ENCODE results near the gene FAHD2A. TPM values are rescaled to one million over a fixed set of nuclear protein-coding genes. Genes with fewer than 3 reads are reported as not detected.
"Not testable (repeated sequence)": the region's sequence is repeated elsewhere in the genome, so short reads cannot be mapped to it uniquely, and the experiment has no call there.

Gene FAHD2A
- total RNA-seq, 1 donor from 2014 or later: 42.2 TPM

- Mint-ChIP-seq H3K36me3 (ENCODE audit: low read depth) (no peaks in the 10 kb centered on the region), H3K27me3 (ENCODE audit: low read depth) (peaks cover 23% of the 10 kb centered on the region), H3K27ac (ENCODE audit: unreplicated experiment) (no peak overlapping the region), H3K4me1 (no peaks in the 10 kb centered on the region), H3K9me3 (no peaks in the 10 kb centered on the region), H3K4me3 (no peak overlapping the region)
- TF ChIP-seq CTCF (conservative IDR thresholded peaks at IDR 0.05): no peak
- no peak for DNase-seq (ENCODE audit: low read depth, low spot score)
These were observed 28.0 kb upstream of the FAHD2A start for GRCh38 chr2:95374451-95374920.

DNA sequence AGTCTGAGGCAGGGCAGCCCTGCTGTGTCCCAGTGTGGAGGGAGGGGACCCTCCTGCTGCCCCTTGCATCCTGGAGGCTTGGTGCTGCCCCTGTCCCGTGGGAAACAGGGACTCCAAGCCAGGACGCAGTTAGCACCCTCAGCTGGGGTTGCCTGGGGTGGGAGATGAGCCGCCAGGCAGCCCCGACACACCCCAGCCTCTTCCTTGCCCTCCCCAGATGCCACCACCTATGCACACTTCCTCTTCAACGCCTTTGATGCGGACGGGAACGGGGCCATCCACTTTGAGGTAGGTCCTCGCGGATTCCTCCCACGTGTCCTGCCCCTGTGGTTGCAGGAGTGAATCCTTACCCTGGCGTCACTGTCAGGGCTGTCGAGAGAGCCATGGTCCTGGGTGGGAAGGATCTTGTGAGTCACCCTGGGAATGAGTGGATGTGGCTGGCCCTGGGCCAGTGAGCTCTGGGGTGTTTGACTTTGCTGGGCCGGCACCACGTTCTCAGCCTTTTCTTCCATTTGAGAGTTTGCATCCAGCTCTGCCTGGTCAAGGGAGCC, 27.5 kb upstream of the FAHD2A start:
- H3K36me3 Mint-ChIP-seq (ENCODE audit: low read depth): no peaks in the 10 kb centered on the region
- DNase-seq (ENCODE audit: low read depth, low spot score): no peak
- H3K9me3 Mint-ChIP-seq: no peaks in the 10 kb centered on the region
- no peak for TF ChIP-seq CTCF (conservative IDR thresholded peaks at IDR 0.05)
- no peak overlapping the region for H3K4me3 Mint-ChIP-seq
- H3K27ac Mint-ChIP-seq (ENCODE audit: unreplicated experiment): no peak overlapping the region
- peaks cover 20% of the 10 kb centered on the region for H3K27me3 Mint-ChIP-seq (ENCODE audit: low read depth)
- H3K4me1 Mint-ChIP-seq: no peaks in the 10 kb centered on the region

GRCh38 chr2:95375532-95376150, 26.9 kb upstream of the FAHD2A start:
- no peak overlapping the region for H3K4me3 Mint-ChIP-seq
- H3K9me3 Mint-ChIP-seq: no peaks in the 10 kb centered on the region
- DNase-seq (ENCODE audit: low read depth, low spot score): no peak
- no peak overlapping the region for H3K27ac Mint-ChIP-seq (ENCODE audit: unreplicated experiment)
- TF ChIP-seq CTCF (conservative IDR thresholded peaks at IDR 0.05): no peak
- no peaks in the 10 kb centered on the region for H3K36me3 Mint-ChIP-seq (ENCODE audit: low read depth)
- H3K4me1 Mint-ChIP-seq: no peaks in the 10 kb centered on the region
- peaks cover 15% of the 10 kb centered on the region for H3K27me3 Mint-ChIP-seq (ENCODE audit: low read depth)

DNA sequence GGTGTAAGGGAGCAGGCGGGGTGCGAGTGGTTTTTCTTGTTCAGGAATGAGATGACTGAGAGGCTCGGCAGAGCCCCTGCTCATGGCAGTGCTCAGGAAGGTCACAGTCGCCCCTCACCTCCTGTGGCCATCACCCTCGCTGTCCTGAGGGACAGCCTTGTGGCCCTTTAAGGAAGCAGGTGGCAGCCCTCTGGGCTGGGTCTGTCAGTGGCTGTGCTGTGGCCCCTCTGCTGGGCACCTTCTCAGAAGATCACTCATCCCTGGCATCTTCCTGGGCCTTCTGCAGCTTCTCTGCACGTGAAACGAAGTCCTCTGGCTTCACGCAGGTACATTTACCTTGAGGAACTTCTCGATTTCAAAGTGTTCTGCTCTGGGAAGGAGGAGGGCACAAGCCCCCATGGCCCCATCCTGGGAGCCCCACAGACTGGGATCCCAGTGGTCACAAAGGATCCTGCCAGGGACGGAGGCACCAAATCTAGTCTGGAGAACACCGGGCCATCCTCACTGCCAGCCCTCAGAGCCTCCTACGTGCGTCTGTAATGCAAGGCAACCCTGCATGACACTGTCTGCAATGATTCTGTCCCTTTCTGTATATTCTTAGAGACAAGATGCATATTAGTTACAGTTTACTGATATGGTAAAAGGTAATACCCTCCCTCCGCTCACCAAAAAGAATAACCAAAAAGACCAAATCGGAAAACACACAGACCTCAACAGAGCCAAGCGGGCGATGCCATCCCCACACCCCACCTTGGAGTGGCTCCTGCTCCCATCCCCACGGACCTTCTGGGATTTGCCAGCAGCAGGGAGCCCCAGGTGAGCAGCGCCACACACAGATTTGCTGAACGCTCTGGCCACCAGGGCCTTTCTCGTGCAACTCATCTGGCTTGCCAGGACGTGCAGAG, 25.9 kb upstream of the FAHD2A start:
- TF ChIP-seq CTCF (conservative IDR thresholded peaks at IDR 0.05): no peak
- no peak for DNase-seq (ENCODE audit: low read depth, low spot score)
- Mint-ChIP-seq H3K27me3 (ENCODE audit: low read depth) (peaks cover 7% of the 10 kb centered on the region), H3K4me3 (no peak overlapping the region), H3K27ac (ENCODE audit: unreplicated experiment) (no peak overlapping the region), H3K4me1 (no peaks in the 10 kb centered on the region), H3K9me3 (no peaks in the 10 kb centered on the region), H3K36me3 (ENCODE audit: low read depth) (no peaks in the 10 kb centered on the region)

DNA sequence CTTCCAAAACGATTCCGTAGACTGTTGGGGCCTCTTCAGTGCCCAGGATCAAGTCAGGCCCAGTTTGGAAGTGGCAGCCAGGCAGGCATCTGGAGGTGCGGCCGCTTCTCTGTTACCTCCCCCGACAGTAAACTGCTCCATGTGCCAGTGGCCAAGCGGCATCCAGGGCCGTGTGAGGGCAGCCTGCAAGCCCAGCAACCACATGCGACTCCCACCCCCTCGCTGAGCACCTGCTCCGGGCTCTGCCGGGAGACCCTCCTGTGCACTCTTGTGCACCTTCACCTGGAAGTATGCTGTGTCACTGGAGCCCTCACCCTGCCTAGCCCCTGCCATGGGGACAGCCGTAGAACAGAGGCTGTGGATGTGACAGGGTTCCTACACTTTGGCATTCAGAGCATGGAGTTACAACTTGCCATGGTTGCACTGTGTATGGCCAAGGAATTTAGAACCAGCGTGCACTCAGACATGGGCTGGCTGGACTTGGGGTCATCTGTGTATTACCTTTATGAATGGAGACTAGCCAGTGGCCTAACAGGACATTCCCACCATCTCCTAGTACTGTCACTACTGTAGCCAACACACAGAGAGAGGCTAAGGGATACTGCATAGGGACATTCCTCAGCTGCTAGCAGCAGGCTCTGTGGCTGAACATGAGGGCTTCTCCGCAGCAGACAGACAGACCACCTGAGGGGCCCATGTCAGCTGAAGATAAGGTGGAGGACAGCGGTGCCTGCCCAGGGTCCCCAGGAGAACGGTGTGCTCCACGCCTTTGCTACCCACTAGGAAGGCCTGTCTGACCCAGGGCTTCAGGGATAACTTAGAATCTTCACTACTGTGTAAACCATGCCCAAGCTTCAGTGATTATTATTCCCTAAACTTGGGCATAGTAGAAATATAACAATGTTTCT, 25.0 kb upstream of the FAHD2A start:
- Mint-ChIP-seq H3K27ac (ENCODE audit: unreplicated experiment) (no peak overlapping the region), H3K4me3 (no peak overlapping the region), H3K36me3 (ENCODE audit: low read depth) (no peaks in the 10 kb centered on the region), H3K4me1 (no peaks in the 10 kb centered on the region), H3K27me3 (ENCODE audit: low read depth) (peaks cover 2% of the 10 kb centered on the region), H3K9me3 (no peaks in the 10 kb centered on the region)
- DNase-seq (ENCODE audit: low read depth, low spot score): no peak
- no peak for TF ChIP-seq CTCF (conservative IDR thresholded peaks at IDR 0.05)

- H3K27ac Mint-ChIP-seq (ENCODE audit: unreplicated experiment); H3K4me3 Mint-ChIP-seq; H3K4me1 Mint-ChIP-seq; DNase-seq (ENCODE audit: low read depth, low spot score); H3K36me3 Mint-ChIP-seq (ENCODE audit: low read depth); H3K27me3 Mint-ChIP-seq (ENCODE audit: low read depth); H3K9me3 Mint-ChIP-seq: not testable (repeated sequence)
These were observed 24.2 kb upstream of the FAHD2A start for GRCh38 chr2:95378281-95378680.

All from neural crest cell (in vitro differentiated cells).